Measurements from ENCODE around the gene ZBTB42. TPM values are rescaled to one million over a fixed set of nuclear protein-coding genes. Genes with fewer than 3 reads are reported as not detected.

Gene ZBTB42
- total and polyA plus RNA-seq, 2 of the 13 experiments (the other 11 are each of a cell fraction or from before 2014, with no cell fraction given) = 2.8 to 4.2 TPM

DNA sequence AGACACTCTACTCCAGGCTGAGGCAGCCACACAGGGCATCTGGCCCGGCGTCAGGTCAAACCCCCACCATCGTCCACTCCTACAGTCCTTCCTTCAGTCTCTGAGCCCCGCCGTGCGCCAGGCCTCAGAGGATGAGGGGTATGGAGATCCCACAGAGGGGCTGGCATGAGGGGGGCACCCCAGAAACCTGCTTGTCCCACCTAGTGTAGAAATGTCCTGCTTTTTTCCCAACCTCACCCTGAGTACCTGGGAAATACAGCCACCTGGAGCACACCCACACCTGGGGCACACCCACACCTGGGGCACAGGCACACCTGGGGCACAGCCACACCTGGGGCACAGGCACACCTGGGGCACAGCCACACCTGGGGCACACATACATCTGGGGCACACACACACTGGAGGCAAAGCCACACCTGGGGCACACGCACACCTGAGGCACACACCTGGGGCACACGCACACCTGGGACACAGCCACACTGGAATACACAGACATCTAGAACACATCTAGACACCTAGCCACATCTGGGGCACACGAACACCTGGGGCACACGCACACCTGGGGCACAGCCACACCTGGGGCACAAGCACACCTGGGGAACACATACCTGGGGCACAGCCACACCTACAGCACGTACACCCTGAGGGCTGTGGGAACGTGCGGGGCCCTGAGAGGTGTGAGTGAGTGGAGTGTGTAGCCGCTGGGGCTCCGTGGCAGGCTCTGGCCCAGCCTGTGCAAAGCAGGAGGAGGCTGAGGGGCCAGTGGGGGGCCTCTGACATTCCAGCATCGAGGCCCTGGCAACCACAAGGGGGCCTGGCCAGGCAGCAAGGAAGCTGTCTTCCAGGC lies 23.7 kb upstream of the ZBTB42 start (continued):
- TF ChIP-seq, protein P1, sequence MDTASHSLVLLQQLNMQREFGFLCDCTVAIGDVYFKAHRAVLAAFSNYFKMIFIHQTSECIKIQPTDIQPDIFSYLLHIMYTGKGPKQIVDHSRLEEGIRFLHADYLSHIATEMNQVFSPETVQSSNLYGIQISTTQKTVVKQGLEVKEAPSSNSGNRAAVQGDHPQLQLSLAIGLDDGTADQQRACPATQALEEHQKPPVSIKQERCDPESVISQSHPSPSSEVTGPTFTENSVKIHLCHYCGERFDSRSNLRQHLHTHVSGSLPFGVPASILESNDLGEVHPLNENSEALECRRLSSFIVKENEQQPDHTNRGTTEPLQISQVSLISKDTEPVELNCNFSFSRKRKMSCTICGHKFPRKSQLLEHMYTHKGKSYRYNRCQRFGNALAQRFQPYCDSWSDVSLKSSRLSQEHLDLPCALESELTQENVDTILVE (CRISPR knock-in tag; IDR thresholded peaks at IDR 0.05) = no peak
- TF ChIP-seq RELA (CRISPR knock-in tag; IDR thresholded peaks at IDR 0.05) (no peak), HDAC6 (IDR thresholded peaks at IDR 0.05; ENCODE audit: low read depth, low read length) (no peak), ZBTB49 (CRISPR knock-in tag; IDR thresholded peaks at IDR 0.05; ENCODE audit: borderline replicate concordance) (no peak), ZEB1 (IDR thresholded peaks at IDR 0.05; ENCODE audit: insufficient replicate concordance, low read depth) (peak; percentile 34), KLF16 (CRISPR knock-in tag; IDR thresholded peaks at IDR 0.05) (no peak)
- TF ChIP-seq, protein P2, sequence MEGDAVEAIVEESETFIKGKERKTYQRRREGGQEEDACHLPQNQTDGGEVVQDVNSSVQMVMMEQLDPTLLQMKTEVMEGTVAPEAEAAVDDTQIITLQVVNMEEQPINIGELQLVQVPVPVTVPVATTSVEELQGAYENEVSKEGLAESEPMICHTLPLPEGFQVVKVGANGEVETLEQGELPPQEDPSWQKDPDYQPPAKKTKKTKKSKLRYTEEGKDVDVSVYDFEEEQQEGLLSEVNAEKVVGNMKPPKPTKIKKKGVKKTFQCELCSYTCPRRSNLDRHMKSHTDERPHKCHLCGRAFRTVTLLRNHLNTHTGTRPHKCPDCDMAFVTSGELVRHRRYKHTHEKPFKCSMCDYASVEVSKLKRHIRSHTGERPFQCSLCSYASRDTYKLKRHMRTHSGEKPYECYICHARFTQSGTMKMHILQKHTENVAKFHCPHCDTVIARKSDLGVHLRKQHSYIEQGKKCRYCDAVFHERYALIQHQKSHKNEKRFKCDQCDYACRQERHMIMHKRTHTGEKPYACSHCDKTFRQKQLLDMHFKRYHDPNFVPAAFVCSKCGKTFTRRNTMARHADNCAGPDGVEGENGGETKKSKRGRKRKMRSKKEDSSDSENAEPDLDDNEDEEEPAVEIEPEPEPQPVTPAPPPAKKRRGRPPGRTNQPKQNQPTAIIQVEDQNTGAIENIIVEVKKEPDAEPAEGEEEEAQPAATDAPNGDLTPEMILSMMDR (CRISPR knock-in tag; IDR thresholded peaks at IDR 0.05) = 0 out of 2 replicates have a peak, but pooled peaks have one; percentile 9
- TF ChIP-seq, protein P3, sequence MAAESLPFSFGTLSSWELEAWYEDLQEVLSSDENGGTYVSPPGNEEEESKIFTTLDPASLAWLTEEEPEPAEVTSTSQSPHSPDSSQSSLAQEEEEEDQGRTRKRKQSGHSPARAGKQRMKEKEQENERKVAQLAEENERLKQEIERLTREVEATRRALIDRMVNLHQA (CRISPR knock-in tag; IDR thresholded peaks at IDR 0.05) = no peak

Measured in HepG2 (cell line).